Endothelial cell of umbilical vein (primary cell): Measurements from ENCODE around the gene IDUA. TPM values are rescaled to one million over a fixed set of nuclear protein-coding genes. Genes with fewer than 3 reads are reported as not detected.

ENCODE experiments used
- BruUV-seq: library from RNA; stranded (reverse); fragments of 400-500 nt; replicated peaks from 2 replicates; lab custom pipeline; 2021; lab: Mats Ljungman, UMichigan
- CTCF ChIA-PET: fragments of 300-600, 350-600 bp; sonication (Branson Sonifier 250); formaldehyde crosslinking; loops from one replicate; lab custom pipeline; 2021; ENCODE audit warnings: antibody characterized with exemption, inconsistent platforms; lab: Charles Lee
- POLR2A ChIA-PET: fragments of 300-600, 350-600 bp; sonication (Branson Sonifier 250); formaldehyde crosslinking; loops from one replicate; lab custom pipeline; 2021; ENCODE audit warnings: antibody characterized with exemption, inconsistent platforms; lab: Charles Lee
- DNase-seq: peaks from one replicate; pipeline ENCODE4 v3.0.0-alpha.2; 2011; ENCODE audit warnings: low read depth, low spot score
- FAIRE-seq: peaks from 2 replicates; lab custom pipeline; 2011; peaks lifted over from hg19 to GRCh38; lab: Jason Lieb, UNC
- H2AFZ ChIP-seq: 2 replicates; pipeline ENCODE4 v1.6.0; 2012; ENCODE audit warnings: low read depth, low read length, control low read depth, inconsistent platforms
- H3K27ac ChIP-seq: 2 replicates; pipeline ENCODE4 v1.5.1; 2011; ENCODE audit warnings: low read depth, mild to moderate bottlenecking, control low read depth, low read length, moderate library complexity; ENCODE audit not compliant: insufficient read depth
- H3K27me3 ChIP-seq, 2 experiments: 2 replicates each; pipeline versions ENCODE4 v1.6.0 to v1.6.1; 2011; ENCODE audit warnings: low read length in 2 of 2, mixed read lengths in 1 of 2; ENCODE audit not compliant: control insufficient read depth in 2 of 2, insufficient read depth in 2 of 2
- H3K36me3 ChIP-seq, 2 experiments: 2 replicates in 1 of 2; 3 replicates in 1 of 2; pipeline ENCODE4 v1.5.1; 2011; ENCODE audit warnings: low read length in 2 of 2, mild to moderate bottlenecking in 1 of 2, moderate library complexity in 1 of 2; ENCODE audit not compliant: control insufficient read depth in 2 of 2, insufficient read depth in 2 of 2; ENCODE audit errors: extremely low read depth in 1 of 2
- H3K4me1 ChIP-seq: 3 replicates; pipeline ENCODE4 v1.5.1; 2011; ENCODE audit warnings: mild to moderate bottlenecking, low read length; ENCODE audit not compliant: control insufficient read depth, insufficient read depth; ENCODE audit errors: extremely low read depth
- H3K4me2 ChIP-seq: 2 replicates; pipeline ENCODE4 v1.6.1; 2011; ENCODE audit warnings: low read length, control low read depth, mixed read lengths; ENCODE audit not compliant: insufficient read depth
- H3K4me3 ChIP-seq, 3 experiments: fragments of 200-600 bp in 1 of 3; sonication (generic), shearing (Covaris generic) in 1 of 3; replicated peaks in 1 of 3; 2 replicates each; pipeline ENCODE4 v1.5.1; 2011 to 2016; ENCODE audit warnings: control low read depth in 3 of 3, low read length in 3 of 3, mild to moderate bottlenecking in 2 of 3, inconsistent platforms in 1 of 3, low read depth in 1 of 3, moderate library complexity in 1 of 3; ENCODE audit not compliant: insufficient read depth in 1 of 3
- H3K79me2 ChIP-seq: 2 replicates; pipeline ENCODE4 v1.6.0; 2012; ENCODE audit warnings: low read length, inconsistent platforms; ENCODE audit not compliant: control insufficient read depth, insufficient read depth
- H3K9ac ChIP-seq: replicated peaks from 2 replicates; pipeline ENCODE3; 2011; ENCODE audit warnings: low read length, control low read depth; ENCODE audit not compliant: insufficient read depth; ENCODE audit errors: extremely low read depth
- H3K9me1 ChIP-seq: replicated peaks from 3 replicates; pipeline ENCODE4 v1.6.0; 2011; ENCODE audit warnings: mild to moderate bottlenecking, low read length; ENCODE audit not compliant: control insufficient read depth, insufficient read depth; ENCODE audit errors: extremely low read depth
- H3K9me3 ChIP-seq: replicated peaks from 2 replicates; pipeline ENCODE4 v1.5.1; 2012; ENCODE audit warnings: low read length, inconsistent platforms; ENCODE audit not compliant: control insufficient read depth, insufficient read depth
- H4K20me1 ChIP-seq: replicated peaks from 2 replicates; pipeline ENCODE3; 2011; ENCODE audit warnings: mild to moderate bottlenecking, low read length; ENCODE audit not compliant: control insufficient read depth, insufficient read depth; ENCODE audit errors: extremely low read depth
- CTCF ChIP-seq, 2 donors: IDR thresholded peaks; 1 replicate in 1 of 2; 2 replicates in 1 of 2; pipeline ENCODE4 v1.5.1; 2011; ENCODE audit warnings: low read length in 2 of 2, mild to moderate bottlenecking in 2 of 2, moderate library complexity in 2 of 2, control low read depth in 1 of 2, inconsistent platforms in 1 of 2, low read depth in 1 of 2; ENCODE audit not compliant: insufficient read depth in 1 of 2; ENCODE audit errors: extremely low read depth in 1 of 2
- EZH2 ChIP-seq: IDR thresholded peaks from 2 replicates; pipeline ENCODE4 v1.6.1; 2012; ENCODE audit warnings: borderline replicate concordance, low read depth, mild to moderate bottlenecking, moderate library complexity, low read length, inconsistent platforms; ENCODE audit not compliant: severe bottlenecking
- FOS ChIP-seq: IDR thresholded peaks from 2 replicates; pipeline ENCODE4 v1.6.1; 2011; ENCODE audit warnings: mild to moderate bottlenecking, low read length, moderate library complexity, borderline replicate concordance; ENCODE audit not compliant: insufficient read depth
- GATA2 ChIP-seq: IDR thresholded peaks from 2 replicates; pipeline ENCODE4 v1.7.0; 2011; ENCODE audit warnings: low read depth, mild to moderate bottlenecking, moderate library complexity, mixed read lengths, low read length; ENCODE audit not compliant: insufficient read length, insufficient read depth
- JUN ChIP-seq: IDR thresholded peaks from 2 replicates; pipeline ENCODE4 v1.6.1; 2011; ENCODE audit warnings: borderline replicate concordance, low read depth; ENCODE audit not compliant: insufficient read length, insufficient read depth
- MYC ChIP-seq: IDR thresholded peaks from one replicate; pipeline ENCODE4 v1.6.1; 2011; ENCODE audit warnings: mild to moderate bottlenecking, low read depth, low read length
- POLR2A ChIP-seq: IDR thresholded peaks from 2 replicates; pipeline ENCODE4 v1.6.1; 2012; ENCODE audit warnings: low read depth, mild to moderate bottlenecking, control low read depth, low read length
- POLR2AphosphoS5 ChIP-seq: IDR thresholded peaks from 2 replicates; pipeline ENCODE4 v1.6.1; 2012; ENCODE audit warnings: low read depth, mild to moderate bottlenecking, control low read depth, low read length, moderate library complexity; ENCODE audit not compliant: insufficient read depth
- dilution Hi-C: fragments of 300-500 bp; cut with MboI; formaldehyde crosslinking; loops from one replicate; pipeline ENCODE4 v1.15.0; 2019; ENCODE audit warnings: low sequenced_read_pairs; ENCODE audit not compliant: extremely low pct_ligation_motif_present
- intact Hi-C: fragments of 100-400 bp; cut with micrococcal nuclease; formaldehyde crosslinking; loops from one replicate; pipeline ENCODE4 v1.10.0; 2022
- polyA plus RNA-seq, 4 experiments: library from polyadenylated mRNA; depleted of rRNA in 3 of 4; stranded (reverse) in 3 of 4; unstranded in 1 of 4; fragments of >200 nt; gene quantifications; 2 replicates each; pipeline versions ENCODE4 v1.2.1 to v1.2.3, GENCODE V29; 2011 to 2012; ENCODE audit warnings: missing spikeins in 1 of 4
- total RNA-seq: library from RNA; stranded (reverse); gene quantifications from 2 replicates; pipeline ENCODE4 v1.2.3, GENCODE V29; 2021
- TF ChIP-seq, protein P1 (sequence below): IDR thresholded peaks from 2 replicates; pipeline ENCODE4 v1.6.1; 2011; ENCODE audit not compliant: insufficient read depth, insufficient read length

The IDUA gene
- total and polyA plus RNA-seq, 2 donors (not counting 3 experiments of a cell fraction or from before 2014, with no cell fraction given) = 19.1 to 34.1 TPM

DNA sequence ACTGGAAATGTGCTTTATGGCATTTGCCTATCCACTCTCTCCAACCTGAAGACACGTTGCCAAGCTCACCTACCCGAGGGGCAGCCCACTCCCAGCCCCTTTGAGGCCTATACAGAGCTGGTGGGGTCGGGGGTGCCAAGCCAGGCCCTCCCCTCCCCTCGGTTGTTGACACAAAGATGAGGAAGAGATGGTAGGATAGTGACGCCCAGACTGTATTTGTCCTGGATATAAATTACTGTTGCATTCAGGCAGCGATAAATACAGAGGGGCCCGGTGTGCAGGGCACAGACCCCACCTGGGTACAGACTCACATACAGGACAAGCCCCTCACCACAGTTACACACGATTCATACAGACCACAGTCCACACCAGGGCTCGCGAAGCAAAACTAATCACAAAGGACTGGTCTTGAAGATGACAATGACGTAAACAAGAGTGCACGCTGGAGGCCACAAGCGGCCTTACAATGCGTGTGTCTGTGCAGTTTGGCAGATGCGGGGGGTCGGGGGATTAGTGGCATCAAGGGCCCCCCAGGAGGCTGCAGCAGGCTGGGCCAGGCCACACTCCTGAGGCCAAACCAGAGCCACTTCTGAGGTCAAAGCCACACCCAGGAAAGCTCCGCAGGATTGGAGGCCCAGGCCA is 28.0 kb upstream of the IDUA start:
- Histone ChIP-seq H3K4me2 (no peak overlapping the region), H3K9me3 (no peaks in the 10 kb centered on the region), H4K20me1 (no peaks in the 10 kb centered on the region), H3K27me3 (no peaks in the 10 kb centered on the region), H3K4me1 (no peaks in the 10 kb centered on the region), H3K9me1 (no peaks in the 10 kb centered on the region), H3K27ac (no peak overlapping the region), H3K79me2 (no peaks in the 10 kb centered on the region), H2AFZ (no peak overlapping the region), H3K4me3 (no peak overlapping the region), H3K36me3 (peaks cover 0 to 15% of the 10 kb centered on the region in 2 experiments), H3K9ac (no peak overlapping the region)
- BruUV-seq = no TSS peak
- dilution Hi-C loops = no loop called here
- no peak for DNase-seq
- ChIA-PET CTCF (no interaction called here), POLR2A (no interaction called here)
- TF ChIP-seq POLR2AphosphoS5 (no peak), POLR2A (no peak), CTCF (IDR thresholded peaks at IDR 0.05; ENCODE audit: extremely low read depth in 1 of 2, insufficient read depth in 1 of 2, low read depth in 1 of 2, low read length in 2 of 2) (no peak), MYC (no peak), JUN (no peak), FOS (no peak), EZH2 (no peak), GATA2 (no peak)
- TF ChIP-seq, protein P1, sequence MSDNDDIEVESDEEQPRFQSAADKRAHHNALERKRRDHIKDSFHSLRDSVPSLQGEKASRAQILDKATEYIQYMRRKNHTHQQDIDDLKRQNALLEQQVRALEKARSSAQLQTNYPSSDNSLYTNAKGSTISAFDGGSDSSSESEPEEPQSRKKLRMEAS = no peak
- intact Hi-C loops = no loop called here
- no peak for FAIRE-seq
